Activated CD4-positive, CD25-positive, alpha-beta regulatory T cell (primary cell): ENCODE data around the gene TMLHE.
"Not testable (repeated sequence)": the region's sequence is repeated elsewhere in the genome, so short reads cannot be mapped to it uniquely, and the experiment has no call there.

ENCODE experiments used
- DNase-seq, 4 experiments: peaks; one replicate each; lab custom pipeline; 2025; lab: John Stamatoyannopoulos, UW

Gene TMLHE

DNA sequence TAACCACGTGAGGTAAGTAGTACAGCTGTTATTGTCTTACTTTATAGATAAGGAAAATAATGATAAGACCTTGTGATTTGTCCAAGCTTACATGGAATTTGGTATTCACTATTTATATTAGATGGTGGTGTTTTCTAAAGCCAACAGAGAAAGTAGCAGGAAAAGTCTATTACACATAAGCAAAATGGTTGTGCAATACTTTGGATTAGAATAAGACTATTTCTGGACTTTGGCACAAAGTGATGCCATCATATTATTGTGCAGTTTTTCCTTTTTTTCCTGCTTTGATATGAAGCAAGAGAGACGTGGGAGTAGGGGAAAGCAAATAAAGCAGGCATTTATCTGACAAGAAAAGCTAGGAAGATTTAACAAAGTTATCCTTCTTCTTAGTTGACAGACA lies 117.6 kb downstream of the TMLHE start:
- DNase-seq, result not testable (repeated sequence)

DNA sequence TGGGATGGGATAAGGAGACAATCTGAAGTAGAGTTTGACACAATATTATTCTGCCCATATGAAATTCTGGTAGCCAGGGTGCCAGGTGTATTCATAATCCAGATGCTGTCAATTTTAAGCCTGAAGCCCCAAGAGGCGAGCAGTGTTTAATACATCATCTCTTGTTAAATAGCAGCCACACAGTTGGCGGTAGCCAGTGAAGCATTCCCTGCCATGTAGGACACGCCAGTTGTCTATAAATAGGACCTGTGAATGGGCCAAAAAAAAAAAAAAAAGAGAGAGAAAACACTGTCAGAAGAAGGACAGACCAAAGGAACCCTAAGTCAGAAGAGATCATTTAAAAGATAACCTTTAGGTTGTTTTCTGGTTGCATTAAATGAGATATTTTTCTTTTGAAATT lies 121.3 kb downstream of the TMLHE start:
- DNase-seq, result not testable (repeated sequence)

GRCh38 chrX:155477136-155477535 lies 135.6 kb downstream of the TMLHE start:
- DNase-seq, result not testable (repeated sequence)

- not testable (repeated sequence) for DNase-seq
Measured at GRCh38 chrX:155466269-155466938, 146.3 kb downstream of the TMLHE start.

- DNase-seq, result not testable (repeated sequence)
Measured at GRCh38 chrX:155460501-155460900, 152.3 kb downstream of the TMLHE start.

- DNase-seq, result not testable (repeated sequence)
Measured at GRCh38 chrX:155458471-155458870, 154.3 kb downstream of the TMLHE start, which contains the start of gene F8A3. Gene F8A3 (minus strand): TSS chrX:155458620. CDS start chrX:155458600, 20 bp downstream.

GRCh38 chrX:155457761-155458447 lies 154.8 kb downstream of the TMLHE start:
- not testable (repeated sequence) for DNase-seq

DNA sequence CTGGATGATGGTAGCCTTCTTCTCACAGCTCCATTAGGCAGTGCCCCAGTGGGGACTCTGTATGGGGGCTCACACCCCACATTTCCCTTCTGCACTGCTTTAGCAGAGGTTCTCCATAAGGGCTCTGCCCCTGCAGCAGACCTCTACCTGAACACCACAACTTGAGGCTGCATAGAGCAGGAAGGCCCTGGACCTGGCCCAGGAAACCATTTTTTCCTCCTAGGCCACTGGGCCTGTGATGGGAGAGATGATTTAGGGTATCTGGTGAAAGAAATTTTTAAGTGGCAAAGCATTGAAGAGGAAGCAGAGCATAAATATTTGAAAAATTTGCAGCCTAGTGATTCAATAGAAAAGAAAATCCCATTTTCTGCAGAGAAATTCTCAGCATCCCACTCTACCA lies 171.7 kb downstream of the TMLHE start:
- no peak for DNase-seq
